AG20443 (cell line): Measurements from ENCODE around the gene TMEM269.

Experiments
- DNase-seq: peaks from one replicate; pipeline ENCODE4 v3.0.0; 2012; ENCODE audit warnings: low spot score, mixed read lengths

Gene TMEM269

GRCh38 chr1:42848823-42849537 is 64.2 kb downstream of the TMEM269 start:
- no peak for DNase-seq

- DNase-seq, result no peak
Measured at GRCh38 chr1:42849944-42850343, 65.2 kb downstream of the TMEM269 start.
